Measurements from ENCODE around the gene RARG.
"Not testable (repeated sequence)": the region's sequence is repeated elsewhere in the genome, so short reads cannot be mapped to it uniquely, and the experiment has no call there.

Gene RARG

DNA sequence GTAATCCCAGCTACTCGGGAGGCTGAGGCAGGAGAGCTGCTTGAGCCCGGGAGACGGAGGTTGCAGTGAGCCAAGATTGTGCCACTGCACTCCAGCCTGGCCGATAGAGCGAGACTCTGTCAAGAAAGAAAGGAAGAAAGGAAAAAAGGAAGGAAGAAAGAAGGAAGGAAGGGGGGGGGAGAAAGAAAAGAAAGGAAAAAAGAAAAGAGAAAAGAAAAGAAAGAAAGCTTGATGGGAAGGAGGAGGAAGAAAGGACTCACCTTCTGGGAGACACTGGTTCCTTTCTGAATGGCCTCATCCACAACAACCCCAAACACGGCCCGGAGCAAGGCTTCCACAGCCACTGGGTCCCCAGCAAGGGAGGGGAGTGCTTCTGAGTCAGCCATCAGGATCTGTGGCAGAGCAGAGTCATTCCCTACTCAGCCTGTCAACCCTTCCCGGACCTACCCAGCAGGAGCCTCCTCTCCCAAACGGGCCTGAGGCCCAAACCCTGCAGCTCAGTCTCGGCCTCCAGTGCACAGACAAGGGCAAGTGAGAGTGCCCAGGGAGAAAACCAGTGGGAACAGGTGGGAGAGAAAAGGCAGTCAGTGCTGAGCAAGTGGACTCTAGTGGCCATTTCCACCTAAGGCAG, 58.8 kb downstream of the RARG start:
- H3K4me3 ChIP-seq (ENCODE audit: low read depth, low read length), result no peak overlapping the region

DNA sequence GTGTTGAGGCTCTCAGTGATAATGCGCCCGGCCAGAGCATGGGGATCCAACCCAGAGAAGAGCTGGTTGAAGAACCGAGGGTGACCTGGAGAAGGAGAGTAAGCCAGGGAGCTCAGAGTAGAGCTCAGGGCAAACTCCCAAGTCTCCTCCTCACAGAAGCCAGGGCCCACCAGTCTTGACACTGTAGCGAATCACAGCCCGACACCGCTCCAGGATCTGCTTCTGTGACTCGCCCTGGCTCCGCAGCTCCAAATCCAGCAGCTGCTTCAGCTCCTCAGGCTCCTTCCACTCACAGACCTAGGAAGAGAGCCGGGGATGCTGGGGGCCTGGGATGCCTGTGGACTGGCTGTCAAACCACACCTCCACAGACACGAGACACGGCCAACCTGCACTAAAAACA, 59.7 kb downstream of the RARG start:
- H3K4me3 ChIP-seq (ENCODE audit: low read depth, low read length), result no peak overlapping the region

GRCh38 chr12:53171725-53172329, 60.2 kb downstream of the RARG start:
- H3K4me3 ChIP-seq (ENCODE audit: low read depth, low read length), result no peak overlapping the region

GRCh38 chr12:53170876-53171724, 60.9 kb downstream of the RARG start:
- no peak overlapping the region for H3K4me3 ChIP-seq (ENCODE audit: low read depth, low read length)

DNA sequence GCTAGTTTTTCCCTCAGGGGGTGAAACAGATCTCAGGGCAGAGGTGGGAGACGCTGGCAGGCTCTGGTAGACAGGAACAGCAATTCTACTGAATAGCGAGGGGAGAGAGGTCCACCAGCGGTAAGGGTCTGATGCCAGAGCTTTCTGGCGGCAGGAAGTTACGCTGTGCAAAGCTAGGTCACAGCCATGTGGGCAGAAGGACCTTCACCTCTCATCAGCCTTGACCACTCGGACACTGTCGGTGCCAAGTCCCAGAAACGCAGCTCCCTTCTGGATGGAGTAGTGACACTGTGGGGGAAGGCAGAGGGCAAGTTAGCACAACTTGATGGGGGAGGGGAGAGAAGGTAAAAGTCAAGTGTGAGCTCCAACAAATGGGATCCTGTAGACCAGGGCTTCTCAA, 61.8 kb downstream of the RARG start:
- no peak overlapping the region for H3K4me3 ChIP-seq (ENCODE audit: low read depth, low read length)

DNA sequence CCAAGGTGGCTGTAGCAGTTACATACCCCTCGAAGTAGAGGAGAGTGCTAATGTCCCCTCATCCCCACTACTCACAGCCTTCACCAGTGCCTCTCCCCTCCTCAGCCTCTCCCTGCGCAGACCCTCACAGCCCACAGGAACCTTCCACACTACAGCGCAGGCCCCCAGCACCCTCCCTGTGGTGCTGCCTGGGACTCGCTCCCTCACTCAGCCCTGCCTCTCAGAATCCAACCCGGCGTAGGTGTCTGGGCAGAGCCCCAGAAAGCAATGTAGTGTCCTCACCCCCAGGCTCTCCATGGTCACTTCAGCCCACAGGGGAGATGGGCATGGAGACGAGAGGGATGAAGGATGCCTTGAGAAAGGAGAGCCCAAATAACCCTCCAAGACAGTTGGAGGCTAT, 62.4 kb downstream of the RARG start:
- H3K4me3 ChIP-seq (ENCODE audit: low read depth, low read length), result no peak overlapping the region

- no peak overlapping the region for H3K4me3 ChIP-seq (ENCODE audit: low read depth, low read length)
Measured at GRCh38 chr12:53166837-53167236, 65.2 kb downstream of the RARG start.

- H3K4me3 ChIP-seq (ENCODE audit: low read depth, low read length), result not testable (repeated sequence)
Measured at GRCh38 chr12:53163008-53163407, 69.0 kb downstream of the RARG start.

- H3K4me3 ChIP-seq (ENCODE audit: low read depth, low read length), result no peak overlapping the region
Measured at GRCh38 chr12:53161119-53161911, 70.7 kb downstream of the RARG start.

GRCh38 chr12:53160673-53161072, 71.3 kb downstream of the RARG start:
- no peak overlapping the region for H3K4me3 ChIP-seq (ENCODE audit: low read depth, low read length)

Measured in iPS-11a (cell line).